ENCODE measurements around the gene TARM1.

DNA sequence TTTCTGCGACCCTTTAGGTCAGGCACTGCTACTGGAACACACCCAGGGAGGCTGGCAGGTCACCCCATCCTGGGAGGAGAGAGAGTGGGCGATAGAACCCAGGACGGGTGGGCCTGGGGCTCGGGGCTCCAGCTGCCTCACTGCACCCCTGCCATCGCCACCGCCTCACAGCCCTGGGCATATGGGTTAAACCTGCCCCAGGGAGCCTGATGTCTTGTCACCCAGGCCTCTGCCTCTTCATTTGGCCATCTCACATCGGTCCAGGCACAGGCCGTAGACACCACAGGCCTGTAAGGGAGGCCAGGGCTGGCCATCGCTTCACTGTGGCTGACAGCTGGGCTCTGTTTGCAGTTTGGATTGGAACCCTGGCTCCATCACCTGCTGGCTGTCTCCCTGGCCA lies 44.5 kb upstream of the TARM1 start:
- TF ChIP-seq ZFP30 (CRISPR knock-in tag; IDR thresholded peaks at IDR 0.05) (no peak), TCF4 (CRISPR knock-in tag; IDR thresholded peaks at IDR 0.05; ENCODE audit: borderline replicate concordance) (no peak), ESRRG (CRISPR knock-in tag; IDR thresholded peaks at IDR 0.05) (no peak), ISL1 (CRISPR knock-in tag; IDR thresholded peaks at IDR 0.05) (no peak), BACH2 (CRISPR knock-in tag; IDR thresholded peaks at IDR 0.05; ENCODE audit: borderline replicate concordance) (no peak), TOX (CRISPR knock-in tag; IDR thresholded peaks at IDR 0.05; ENCODE audit: borderline replicate concordance) (no peak), RARB (CRISPR knock-in tag; IDR thresholded peaks at IDR 0.05) (no peak), ZFP3 (CRISPR knock-in tag; IDR thresholded peaks at IDR 0.05) (no peak), ZNF70 (CRISPR knock-in tag; IDR thresholded peaks at IDR 0.05) (no peak), CSDC2 (CRISPR knock-in tag; IDR thresholded peaks at IDR 0.05) (no peak), GLIS3 (CRISPR knock-in tag; IDR thresholded peaks at IDR 0.05) (no peak)
- TF ChIP-seq, protein P1, sequence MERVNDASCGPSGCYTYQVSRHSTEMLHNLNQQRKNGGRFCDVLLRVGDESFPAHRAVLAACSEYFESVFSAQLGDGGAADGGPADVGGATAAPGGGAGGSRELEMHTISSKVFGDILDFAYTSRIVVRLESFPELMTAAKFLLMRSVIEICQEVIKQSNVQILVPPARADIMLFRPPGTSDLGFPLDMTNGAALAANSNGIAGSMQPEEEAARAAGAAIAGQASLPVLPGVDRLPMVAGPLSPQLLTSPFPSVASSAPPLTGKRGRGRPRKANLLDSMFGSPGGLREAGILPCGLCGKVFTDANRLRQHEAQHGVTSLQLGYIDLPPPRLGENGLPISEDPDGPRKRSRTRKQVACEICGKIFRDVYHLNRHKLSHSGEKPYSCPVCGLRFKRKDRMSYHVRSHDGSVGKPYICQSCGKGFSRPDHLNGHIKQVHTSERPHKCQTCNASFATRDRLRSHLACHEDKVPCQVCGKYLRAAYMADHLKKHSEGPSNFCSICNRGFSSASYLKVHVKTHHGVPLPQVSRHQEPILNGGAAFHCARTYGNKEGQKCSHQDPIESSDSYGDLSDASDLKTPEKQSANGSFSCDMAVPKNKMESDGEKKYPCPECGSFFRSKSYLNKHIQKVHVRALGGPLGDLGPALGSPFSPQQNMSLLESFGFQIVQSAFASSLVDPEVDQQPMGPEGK (CRISPR knock-in tag; IDR thresholded peaks at IDR 0.05; ENCODE audit: borderline replicate concordance), result no peak
- TF ChIP-seq, protein P2, sequence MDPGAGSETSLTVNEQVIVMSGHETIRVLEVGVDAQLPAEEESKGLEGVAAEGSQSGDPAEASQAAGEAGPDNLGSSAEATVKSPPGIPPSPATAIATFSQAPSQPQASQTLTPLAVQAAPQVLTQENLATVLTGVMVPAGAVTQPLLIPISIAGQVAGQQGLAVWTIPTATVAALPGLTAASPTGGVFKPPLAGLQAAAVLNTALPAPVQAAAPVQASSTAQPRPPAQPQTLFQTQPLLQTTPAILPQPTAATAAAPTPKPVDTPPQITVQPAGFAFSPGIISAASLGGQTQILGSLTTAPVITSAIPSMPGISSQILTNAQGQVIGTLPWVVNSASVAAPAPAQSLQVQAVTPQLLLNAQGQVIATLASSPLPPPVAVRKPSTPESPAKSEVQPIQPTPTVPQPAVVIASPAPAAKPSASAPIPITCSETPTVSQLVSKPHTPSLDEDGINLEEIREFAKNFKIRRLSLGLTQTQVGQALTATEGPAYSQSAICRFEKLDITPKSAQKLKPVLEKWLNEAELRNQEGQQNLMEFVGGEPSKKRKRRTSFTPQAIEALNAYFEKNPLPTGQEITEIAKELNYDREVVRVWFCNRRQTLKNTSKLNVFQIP (CRISPR knock-in tag; IDR thresholded peaks at IDR 0.05; ENCODE audit: borderline replicate concordance, low read depth), result no peak
- TF ChIP-seq, protein P3, sequence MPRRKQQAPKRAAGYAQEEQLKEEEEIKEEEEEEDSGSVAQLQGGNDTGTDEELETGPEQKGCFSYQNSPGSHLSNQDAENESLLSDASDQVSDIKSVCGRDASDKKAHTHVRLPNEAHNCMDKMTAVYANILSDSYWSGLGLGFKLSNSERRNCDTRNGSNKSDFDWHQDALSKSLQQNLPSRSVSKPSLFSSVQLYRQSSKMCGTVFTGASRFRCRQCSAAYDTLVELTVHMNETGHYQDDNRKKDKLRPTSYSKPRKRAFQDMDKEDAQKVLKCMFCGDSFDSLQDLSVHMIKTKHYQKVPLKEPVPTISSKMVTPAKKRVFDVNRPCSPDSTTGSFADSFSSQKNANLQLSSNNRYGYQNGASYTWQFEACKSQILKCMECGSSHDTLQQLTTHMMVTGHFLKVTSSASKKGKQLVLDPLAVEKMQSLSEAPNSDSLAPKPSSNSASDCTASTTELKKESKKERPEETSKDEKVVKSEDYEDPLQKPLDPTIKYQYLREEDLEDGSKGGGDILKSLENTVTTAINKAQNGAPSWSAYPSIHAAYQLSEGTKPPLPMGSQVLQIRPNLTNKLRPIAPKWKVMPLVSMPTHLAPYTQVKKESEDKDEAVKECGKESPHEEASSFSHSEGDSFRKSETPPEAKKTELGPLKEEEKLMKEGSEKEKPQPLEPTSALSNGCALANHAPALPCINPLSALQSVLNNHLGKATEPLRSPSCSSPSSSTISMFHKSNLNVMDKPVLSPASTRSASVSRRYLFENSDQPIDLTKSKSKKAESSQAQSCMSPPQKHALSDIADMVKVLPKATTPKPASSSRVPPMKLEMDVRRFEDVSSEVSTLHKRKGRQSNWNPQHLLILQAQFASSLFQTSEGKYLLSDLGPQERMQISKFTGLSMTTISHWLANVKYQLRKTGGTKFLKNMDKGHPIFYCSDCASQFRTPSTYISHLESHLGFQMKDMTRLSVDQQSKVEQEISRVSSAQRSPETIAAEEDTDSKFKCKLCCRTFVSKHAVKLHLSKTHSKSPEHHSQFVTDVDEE (CRISPR knock-in tag; IDR thresholded peaks at IDR 0.05), result no peak
